ENCODE data around the gene SLC38A6.
A peak's percentile ranks its signal among the peaks of the same experiment; 100 is the strongest.

Gene SLC38A6

DNA sequence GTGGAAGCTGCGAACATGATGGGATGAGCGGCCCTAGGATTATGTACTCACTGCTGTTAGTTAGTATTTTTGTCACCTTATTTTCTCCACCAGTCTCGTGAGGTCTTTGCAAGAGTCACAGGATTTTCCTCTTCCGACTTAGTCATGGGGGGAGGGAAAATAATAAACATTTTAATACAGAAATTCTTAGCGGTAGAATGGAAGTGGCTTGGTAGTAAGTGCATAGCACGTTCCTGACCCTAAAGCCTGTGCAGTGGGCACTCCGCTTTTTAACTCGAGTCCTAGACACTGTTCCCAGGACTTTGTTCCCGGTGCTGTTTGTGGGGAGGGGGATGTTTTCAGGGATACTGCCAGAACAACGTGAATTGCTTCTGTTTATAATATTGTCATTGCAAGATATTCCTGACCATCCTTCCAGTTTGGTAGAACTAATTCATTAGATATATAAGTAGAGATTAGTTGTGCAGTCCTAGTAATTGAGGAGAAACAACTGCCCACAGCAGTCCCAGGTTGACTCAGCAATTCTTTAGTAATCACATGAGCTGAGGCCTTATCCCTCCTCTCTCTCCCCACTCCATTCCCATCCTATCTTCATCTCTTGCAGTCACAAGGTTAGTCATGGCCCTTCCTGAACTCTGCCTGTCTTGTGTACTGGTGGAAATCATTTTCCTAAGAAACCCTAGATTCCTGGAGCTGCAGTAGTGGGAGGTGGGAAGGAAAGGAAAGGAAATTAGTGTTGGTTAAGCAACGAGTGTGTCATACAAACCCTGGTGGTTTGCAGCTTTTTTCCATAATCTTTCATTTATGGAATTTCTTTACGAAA is 799 bp downstream of the SLC38A6 start:
- DNase-seq (ENCODE audit: low spot score), result peak; percentile 14

DNA sequence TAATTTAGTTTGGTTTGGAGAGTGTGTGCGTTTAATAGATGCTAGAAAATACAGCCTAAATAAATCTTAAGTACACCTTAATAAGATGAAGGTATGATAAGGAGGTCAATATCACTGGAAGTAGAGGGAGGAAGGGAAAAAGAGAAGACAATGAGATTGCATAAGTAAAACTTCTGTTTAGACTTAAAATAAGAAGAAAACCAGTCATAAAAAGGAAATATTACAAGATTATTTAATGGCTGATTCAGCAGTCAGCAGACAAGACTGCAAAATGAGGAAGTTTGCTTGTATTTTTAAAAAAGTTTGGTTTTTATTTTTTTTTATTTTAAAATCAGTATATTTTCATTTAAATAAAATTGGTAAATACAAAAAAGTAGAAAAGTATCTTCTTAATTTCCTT is 3.2 kb downstream of the SLC38A6 start:
- DNase-seq (ENCODE audit: low spot score), result no peak

DNA sequence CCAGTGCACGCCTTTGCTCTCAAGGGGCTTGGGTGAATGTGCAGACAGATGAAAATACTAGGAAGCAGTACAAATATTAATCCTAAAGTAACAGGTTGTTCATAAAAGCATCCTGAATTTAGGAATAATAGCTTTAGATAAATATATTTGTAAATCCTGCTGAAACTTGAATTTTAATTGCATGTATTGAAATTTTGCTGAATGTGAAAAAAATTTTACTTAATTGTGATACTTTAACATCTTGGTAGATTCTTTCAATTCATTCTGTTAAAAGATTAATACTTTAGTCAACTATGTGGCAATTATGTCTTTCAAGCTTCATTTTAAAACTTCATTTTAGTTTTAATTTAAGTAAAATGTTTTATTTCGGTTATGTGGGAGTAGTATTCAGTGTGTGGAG is 5.5 kb downstream of the SLC38A6 start:
- no peak for DNase-seq (ENCODE audit: low spot score)

DNA sequence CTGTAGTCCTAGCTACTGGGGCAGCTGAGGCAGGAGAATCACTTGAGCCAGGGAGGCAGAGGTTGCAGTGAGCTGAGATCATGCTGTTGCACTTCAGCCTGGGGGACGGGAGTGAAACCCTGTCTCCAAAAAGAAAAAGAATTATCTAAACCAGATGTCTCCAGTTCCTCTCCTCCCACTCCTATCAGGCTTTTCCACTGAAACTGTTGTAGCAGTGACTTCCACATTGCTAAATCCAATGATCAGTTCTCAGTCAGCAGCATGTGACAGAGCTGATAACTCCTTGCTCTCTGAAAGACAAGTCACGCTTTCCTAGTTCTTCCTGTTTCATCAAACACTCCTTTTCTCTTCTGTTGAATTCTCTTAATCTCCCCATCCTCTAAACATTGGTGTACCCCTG is 8.6 kb downstream of the SLC38A6 start:
- DNase-seq (ENCODE audit: low spot score), result no peak

DNA sequence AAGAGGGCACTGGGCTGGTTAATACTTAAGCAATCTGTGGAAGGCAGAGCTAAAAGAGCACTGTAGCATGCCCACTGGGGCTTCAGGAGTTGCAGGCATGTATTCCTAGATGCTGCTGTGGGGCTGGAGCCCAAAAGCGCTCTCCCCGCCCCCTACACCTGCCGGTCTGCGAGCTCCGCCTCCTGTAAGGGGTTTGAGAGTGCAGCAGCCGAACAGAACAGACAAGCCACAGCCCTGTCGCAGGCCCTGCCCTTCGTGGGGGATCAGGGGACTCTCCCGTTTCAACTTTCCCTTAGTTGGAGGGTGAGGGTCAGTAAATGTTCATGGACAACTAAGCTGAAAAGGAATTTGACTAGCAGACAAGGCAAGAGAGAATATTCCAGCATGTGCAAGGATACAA is 17.6 kb downstream of the SLC38A6 start:
- no peak for DNase-seq (ENCODE audit: low spot score)

DNA sequence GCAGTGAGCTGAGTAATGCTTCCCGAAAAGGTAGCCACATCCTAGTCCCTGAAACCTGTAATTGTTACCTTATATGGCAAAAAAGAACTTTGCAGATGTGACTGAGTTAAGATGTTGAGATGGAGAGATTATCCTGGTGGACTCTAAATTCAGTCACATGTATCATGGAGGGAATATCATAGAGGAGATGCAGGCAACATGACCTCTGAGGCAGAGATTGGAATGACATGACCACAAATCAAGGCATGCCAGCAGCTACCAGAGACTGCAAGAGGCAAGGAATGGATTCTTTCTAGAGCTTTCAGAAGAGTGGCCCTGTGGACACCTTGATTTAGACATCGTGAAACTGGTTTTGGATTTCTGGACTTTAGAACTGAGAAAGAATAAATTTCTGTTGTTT is 18.5 kb downstream of the SLC38A6 start:
- DNase-seq (ENCODE audit: low spot score), result no peak

DNA sequence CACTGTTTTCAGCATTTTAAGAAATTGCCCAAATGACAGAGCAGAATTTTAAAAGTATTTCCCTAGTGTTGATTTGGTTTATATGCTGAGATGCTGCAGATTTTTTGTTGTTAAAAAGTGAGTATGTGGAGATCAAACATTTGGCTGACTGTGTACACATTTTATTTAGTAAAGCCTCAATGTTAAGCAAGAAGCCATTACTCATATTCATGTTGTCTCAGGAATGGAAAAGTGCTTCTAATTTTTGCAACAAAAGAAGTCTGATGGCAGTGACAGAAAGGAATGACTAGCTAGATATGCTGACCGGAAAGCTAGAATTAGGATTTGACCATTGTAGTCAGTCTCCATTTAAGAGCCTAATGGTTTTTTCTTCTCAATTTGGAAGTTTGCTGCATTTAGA is 22.5 kb downstream of the SLC38A6 start:
- DNase-seq (ENCODE audit: low spot score), result no peak

DNA sequence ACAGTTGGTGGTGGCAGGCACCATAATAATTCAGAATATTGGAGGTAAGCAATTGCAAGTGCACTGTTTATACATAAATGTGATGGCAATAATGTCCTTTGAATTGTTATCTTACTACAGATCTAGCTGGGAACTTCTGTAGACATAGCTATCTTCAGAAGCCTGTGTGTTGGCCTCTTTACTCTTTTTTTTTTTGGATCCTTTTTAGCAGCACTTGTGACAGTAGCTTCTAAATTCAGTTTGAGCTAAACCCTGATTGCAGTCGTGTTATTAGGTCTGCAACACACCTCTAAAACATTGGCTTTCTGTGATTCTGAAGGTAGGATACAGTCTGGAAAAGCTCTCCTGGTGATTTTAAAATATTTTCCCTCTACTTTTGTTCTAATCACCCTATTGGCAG is 38.5 kb downstream of the SLC38A6 start:
- no peak for DNase-seq (ENCODE audit: low spot score)

DNA sequence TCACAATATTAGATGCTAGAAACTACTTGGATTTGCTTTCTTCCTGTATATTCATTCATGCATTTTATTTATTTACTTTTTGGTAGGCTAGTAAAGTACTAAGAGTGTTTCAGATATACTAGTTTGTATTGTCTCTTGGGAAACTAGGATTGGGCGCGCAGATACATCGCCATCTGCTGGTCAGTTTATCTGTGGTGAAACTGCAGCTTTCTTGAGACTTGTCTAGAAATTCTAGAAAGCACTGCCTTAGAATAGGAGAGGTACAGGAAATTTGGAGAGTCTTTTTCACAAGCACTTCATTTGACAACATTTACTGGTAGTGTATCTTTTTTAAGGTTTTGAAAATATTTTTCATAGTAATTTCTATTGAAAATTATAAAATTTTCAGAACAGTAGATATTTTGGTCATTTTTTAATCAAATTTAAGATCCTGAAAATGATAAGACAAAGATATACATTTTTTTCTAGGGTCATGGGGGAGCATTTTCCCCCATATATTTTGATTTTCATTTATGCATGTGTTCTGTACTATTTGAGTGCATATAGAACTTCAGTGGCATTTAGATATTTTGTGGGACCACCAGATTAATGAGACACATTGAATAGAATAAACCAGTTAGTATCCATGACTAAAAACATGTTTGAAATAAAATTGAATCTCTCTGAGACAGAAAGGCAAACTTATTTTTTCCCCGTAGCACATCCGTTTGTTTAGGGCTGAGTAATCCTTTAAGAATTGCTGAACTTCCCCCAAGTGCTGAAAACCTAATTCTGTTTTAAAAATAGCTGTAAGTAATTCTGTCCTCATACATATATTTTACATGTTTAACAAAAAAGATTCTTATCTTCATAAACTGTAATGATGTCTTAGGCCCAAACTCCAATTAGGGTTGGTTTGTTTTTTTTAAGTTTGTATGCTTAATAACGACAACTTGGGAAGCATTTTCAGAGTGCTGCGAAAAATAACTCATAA is 44.5 kb downstream of the SLC38A6 start:
- DNase-seq (ENCODE audit: low spot score), result peak; percentile 77

DNA sequence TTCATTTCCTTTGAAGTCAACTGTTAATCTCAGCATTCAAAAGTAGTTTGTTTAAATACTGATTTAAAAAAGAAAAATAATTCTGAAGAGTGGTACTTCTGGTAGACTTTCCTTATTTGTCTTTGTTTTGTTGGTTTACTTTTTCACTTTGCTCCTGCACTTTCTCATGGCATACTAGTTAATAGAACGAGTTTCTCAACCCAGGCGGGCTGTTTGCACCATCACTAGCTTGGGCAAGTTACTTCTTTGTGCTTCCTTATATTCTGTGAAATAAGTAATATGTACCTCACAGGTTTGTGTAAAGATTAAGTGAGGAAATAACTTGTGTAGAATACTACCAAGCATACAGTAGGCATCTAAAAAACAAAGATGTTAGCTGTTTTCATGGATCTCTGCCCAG is 45.5 kb downstream of the SLC38A6 start:
- no peak for DNase-seq (ENCODE audit: low spot score)

DNA sequence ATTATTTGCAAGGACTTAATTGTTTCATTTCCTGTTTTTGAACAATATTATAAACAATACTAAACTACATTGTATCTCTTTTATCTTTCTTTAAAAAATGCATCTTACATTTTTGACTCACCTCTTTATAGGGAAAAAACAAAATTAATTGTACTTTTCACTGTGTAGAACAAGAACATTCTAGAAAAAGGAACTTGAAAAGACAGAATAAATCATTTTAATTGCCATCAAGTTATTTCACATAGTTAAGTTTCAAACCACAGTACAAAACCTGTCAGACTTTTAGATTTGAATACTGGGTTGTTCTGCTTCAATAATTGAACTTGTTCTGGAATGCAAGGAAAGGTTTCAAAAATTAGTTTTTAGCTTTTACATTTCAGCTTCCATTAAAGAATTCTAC is 50.0 kb downstream of the SLC38A6 start:
- DNase-seq (ENCODE audit: low spot score), result no peak

DNA sequence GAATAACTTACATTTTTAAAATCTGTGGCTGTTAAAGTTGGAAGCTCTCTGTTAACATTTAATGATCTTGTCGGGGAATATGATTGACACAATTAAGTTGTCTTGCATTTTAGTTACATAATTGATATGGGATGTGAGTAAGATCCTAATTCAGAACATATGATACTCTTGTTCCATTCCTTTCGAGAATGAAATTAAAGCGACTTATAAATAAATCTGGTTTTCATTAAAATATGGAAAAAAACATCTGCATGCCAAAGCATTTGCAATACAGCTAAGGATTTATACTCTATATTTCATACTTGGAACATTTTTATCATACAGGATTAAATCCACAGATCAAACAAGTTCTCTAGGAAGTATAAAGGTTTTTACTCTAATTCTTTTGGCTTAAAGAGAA is 52.0 kb downstream of the SLC38A6 start:
- no peak for DNase-seq (ENCODE audit: low spot score)

DNA sequence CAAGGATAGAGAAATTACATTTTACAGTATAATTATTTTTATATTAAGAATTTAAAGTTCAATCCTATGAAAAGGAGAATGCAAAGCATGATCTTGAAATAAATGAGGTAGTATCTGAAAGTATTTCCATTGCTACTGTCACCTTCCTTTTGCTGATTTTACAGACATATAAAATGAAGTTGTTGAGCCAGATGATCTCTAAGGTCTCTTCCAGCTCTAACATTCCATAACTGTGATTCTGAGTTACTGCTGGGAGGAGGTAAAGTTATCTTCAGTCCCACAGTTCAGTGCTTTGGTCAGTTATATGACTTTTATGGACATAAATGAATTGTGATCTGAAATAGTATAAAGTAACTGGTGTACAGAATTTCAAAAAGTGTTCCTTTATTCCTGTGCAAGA is 52.8 kb downstream of the SLC38A6 start:
- DNase-seq (ENCODE audit: low spot score), result no peak

DNA sequence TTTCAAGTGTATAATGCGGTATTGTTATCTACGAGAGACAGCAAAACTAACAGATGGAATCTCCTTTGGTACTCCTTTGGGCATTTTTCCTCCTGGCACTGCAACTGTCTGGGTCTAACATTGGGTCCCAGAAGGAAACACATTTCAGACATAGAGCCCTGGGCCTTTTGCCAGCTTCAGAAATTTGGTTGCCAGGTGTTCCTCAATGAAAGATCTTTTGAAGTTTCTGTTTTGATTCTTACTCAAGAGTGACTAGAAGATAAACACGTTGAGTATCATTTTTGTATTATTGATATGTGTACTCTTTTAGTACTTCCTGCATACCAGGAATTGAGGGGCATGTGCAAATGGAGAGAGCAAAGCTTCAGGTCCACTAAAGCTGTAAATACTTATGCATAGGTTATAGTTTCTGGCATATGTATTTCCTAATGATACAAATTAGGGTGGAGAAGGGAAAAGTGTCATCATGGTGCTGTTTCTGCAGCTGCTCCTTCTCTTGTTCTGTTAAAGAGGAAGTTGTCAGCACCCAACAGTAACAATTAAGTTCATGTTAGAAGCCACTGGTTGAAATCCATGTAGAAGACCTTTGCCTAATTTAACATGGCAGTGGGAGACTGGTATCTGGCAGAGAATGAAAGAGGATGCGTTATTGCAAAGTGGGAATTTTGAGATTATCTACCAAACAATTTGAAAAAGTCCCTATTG is 53.5 kb downstream of the SLC38A6 start:
- DNase-seq (ENCODE audit: low spot score), result no peak

DNA sequence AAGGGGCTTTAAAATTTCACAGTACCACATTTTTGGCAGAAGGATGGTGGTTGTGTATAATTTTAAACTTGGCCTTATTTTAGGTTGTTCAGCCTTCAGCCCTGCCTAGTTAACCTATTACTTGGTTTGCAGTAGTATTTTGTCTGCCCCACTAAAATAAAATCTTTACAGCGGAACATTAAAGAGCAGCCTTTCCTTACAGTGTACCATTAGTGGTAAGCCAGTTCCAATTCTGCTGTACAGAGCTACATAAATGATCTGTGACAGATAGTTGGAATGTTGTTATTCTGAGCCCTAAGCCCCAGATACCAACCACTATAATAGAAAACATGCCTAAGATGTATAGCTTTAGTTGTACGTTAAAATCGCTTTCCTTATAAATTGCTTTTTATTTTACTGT is 56.2 kb downstream of the SLC38A6 start:
- no peak for DNase-seq (ENCODE audit: low spot score)

DNA sequence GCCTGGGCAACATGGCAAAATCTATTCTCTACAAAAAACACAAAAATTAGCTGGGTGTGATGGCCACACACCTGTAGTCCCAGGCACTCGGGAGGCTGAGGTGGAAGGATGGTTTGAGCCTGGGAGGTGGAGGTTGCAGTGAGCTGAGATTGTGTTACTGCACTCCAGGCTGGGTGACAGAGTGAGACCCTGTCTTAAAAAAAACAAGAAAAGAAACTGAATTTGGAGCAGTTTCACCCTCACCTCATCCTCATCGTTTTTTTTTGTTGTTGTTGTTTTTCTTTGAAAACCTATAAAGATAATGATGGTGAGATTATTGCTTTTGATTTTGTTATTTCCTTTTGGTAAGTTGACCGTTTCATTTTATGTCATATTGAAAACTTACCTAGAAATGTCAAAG is 60.7 kb downstream of the SLC38A6 start:
- DNase-seq (ENCODE audit: low spot score), result no peak

DNA sequence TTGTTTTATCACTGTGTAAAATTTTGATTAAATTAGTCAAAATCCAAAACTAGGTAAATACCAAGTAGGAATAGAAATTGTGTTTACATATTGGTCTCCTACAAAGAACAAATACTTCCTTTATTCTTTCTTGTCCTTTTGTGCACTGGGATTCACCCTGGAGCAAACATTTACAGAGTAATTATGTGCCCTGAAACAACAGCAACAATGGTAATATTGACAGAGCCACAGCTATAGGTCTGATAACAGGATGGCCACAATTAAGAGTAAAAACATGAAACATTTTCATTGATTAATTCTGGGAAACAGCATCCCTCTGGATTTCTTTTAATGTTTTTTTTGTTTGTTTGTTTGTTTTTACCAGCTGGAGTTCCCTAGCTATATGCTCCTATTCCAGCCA is 61.2 kb downstream of the SLC38A6 start:
- DNase-seq (ENCODE audit: low spot score), result no peak

DNA sequence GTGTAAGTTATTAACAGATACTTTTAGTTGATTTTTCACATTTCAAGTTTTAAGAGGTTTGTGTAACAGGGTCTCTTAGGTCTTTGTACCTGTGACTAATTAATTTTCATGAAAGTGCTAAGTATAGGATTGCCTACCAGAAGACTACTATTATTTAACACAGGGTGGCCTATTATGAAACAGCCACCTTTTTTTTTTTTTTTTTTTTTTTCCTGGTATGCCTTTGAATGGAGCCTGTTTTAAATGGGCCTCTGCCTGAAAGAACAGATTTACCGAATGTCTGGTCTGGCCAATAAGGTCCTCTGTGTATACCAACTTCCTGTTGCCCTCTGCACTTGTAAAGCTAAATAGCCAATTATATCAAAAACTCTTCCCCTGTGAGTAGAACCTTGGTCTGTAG is 62.5 kb downstream of the SLC38A6 start:
- DNase-seq (ENCODE audit: low spot score), result no peak

DNA sequence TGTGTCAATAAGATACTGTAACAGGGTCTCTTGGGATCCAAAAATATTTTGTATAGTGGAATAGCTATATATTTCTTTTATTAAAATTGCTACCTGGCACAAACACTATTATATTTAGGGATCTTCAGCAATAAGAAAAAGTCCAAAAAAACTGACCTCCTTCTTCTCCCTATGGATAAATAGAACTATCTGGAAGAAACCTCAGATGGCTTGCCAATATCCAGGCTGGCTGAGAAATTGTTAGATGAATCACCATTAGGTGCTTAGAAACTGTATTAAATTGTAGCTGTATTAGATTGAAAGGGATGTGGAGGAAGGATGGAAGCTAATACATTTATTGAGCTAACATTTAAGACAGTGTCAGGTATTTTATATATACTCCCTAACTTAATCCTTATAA is 66.0 kb downstream of the SLC38A6 start:
- DNase-seq (ENCODE audit: low spot score), result no peak

DNA sequence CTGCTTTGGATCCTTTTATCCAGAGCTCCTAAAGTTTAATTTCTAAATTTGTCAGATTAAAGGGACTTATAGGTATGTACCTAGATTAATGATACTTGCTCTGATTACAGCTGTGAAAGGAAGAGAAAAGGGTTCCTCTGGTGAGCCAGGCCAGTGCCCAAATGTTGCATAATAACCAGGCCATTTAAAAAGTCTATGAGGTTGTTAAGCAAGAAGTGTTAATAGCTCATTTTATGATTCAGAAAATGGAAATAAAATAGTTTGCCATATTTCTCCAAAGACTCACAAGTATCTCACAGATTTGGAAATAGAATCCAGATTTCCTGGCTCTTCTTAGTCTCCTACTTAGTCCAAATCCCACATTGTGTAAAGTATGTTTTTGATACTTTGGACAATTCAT is 67.6 kb downstream of the SLC38A6 start:
- no peak for DNase-seq (ENCODE audit: low spot score)

DNA sequence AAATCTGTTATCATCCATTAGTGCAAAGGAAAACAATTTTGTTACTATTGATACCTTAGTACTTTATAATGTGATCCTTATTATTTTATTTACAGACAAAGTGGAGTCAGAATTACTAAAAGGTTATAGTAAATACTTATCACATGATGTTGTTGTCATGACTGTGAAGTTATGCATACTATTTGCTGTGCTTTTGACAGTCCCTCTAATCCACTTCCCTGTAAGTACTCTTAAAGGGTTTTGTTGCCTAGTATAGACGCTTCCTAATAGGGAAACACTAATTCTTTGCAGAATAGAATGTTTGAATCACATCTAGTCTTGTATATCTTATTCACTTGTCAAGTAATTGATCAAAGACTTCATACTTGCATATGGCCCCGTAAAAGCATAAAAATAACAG is 69.4 kb downstream of the SLC38A6 start:
- no peak for DNase-seq (ENCODE audit: low spot score)

DNA sequence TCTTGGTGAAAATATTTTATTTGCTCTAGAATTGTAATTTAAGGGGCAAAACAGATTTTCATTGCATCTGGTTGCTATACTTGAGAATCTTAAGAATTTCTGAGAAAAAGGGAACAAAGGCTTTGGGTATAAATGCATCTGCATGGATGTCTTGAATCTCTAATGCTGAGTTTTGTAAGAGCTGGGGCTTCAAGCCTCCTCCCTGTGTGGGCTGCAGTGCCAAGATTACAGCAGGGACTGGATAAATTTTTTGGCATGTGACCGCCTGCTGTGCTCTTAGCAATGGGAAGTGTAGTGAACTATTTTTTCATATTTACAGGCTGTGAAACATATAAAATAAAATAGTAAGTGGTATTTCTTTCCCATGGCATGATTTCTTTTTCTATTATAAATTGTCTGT is 70.0 kb downstream of the SLC38A6 start:
- DNase-seq (ENCODE audit: low spot score), result no peak

DNA sequence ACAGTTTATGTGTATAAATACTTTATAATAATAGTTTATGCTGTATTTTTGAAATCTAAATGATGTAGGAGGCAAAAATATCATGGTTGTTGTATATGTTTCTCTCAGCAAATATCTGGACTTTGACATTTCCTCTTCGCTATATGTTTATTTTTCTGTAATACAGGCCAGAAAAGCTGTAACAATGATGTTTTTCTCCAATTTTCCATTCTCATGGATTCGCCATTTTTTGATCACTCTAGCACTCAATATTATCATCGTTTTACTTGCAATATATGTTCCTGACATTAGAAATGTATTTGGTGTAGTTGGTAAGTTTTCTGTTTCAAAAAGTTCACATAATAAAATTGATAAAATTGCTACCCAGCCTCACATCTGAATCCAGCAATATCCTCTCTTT is 70.6 kb downstream of the SLC38A6 start:
- DNase-seq (ENCODE audit: low spot score), result no peak

Data from pons (tissue), 1 donor.